HepG2 (cell line): ENCODE measurements around the gene CARMIL3. TPM values are rescaled to one million over a fixed set of nuclear protein-coding genes. Genes with fewer than 3 reads are reported as not detected.

Source experiments
- ADNP ChIP-seq: sonication (generic); formaldehyde crosslinking; IDR thresholded peaks from 2 replicates; pipeline ENCODE4 v1.4.0; 2020; ENCODE audit warnings: missing genetic modification reagents
- CEBPB ChIP-seq: IDR thresholded peaks from 2 replicates; pipeline ENCODE4 v1.6.1; 2011; ENCODE audit warnings: low read depth, low read length, improper control_type of control experiment, borderline replicate concordance
- E2F2 ChIP-seq: sonication (generic); formaldehyde crosslinking; IDR thresholded peaks from 2 replicates; pipeline ENCODE4 v1.4.0; 2020; ENCODE audit warnings: missing genetic modification reagents, borderline replicate concordance
- E2F5 ChIP-seq: sonication (generic); formaldehyde crosslinking; conservative IDR thresholded peaks from 2 replicates; pipeline ENCODE4 v1.4.0; 2020; ENCODE audit warnings: missing genetic modification reagents
- FOXO1 ChIP-seq: sonication (generic); formaldehyde crosslinking; IDR thresholded peaks from 2 replicates; pipeline ENCODE4 v1.4.0; 2020; ENCODE audit warnings: missing genetic modification reagents
- GATAD1 ChIP-seq: IDR thresholded peaks from 2 replicates; pipeline ENCODE4 v1.6.1; 2016; ENCODE audit warnings: missing genetic modification reagents, missing compliant biosample characterization
- GMEB1 ChIP-seq: sonication (generic); formaldehyde crosslinking; IDR thresholded peaks from 2 replicates; pipeline ENCODE4 v1.5.1; 2020; ENCODE audit warnings: missing genetic modification reagents, mild to moderate bottlenecking, borderline replicate concordance
- GZF1 ChIP-seq: sonication (generic); formaldehyde crosslinking; IDR thresholded peaks from 2 replicates; pipeline ENCODE4 v1.5.1; 2020; ENCODE audit warnings: mild to moderate bottlenecking, missing genetic modification reagents
- HNRNPL ChIP-seq: fragments of 200-400 bp; formaldehyde crosslinking; IDR thresholded peaks from 2 replicates; pipeline ENCODE4 v1.6.1; 2017; ENCODE audit warnings: mild to moderate bottlenecking, low read depth, low read length
- REL ChIP-seq: sonication (generic); formaldehyde crosslinking; conservative IDR thresholded peaks from 2 replicates; pipeline ENCODE4 v1.8.0; 2022; ENCODE audit warnings: mild to moderate bottlenecking, missing genetic modification reagents, moderate library complexity
- SIX1 ChIP-seq: sonication (generic); formaldehyde crosslinking; IDR thresholded peaks from 2 replicates; pipeline ENCODE4 v1.4.0; 2020; ENCODE audit warnings: missing genetic modification reagents, borderline replicate concordance
- SMAD3 ChIP-seq: sonication (generic); formaldehyde crosslinking; IDR thresholded peaks from 2 replicates; pipeline ENCODE4 v1.4.0; 2020; ENCODE audit warnings: missing genetic modification reagents
- SP4 ChIP-seq: sonication (generic); formaldehyde crosslinking; IDR thresholded peaks from 2 replicates; pipeline ENCODE4 v1.8.1; 2023; ENCODE audit warnings: mild to moderate bottlenecking, missing genetic modification reagents
- YEATS4 ChIP-seq: sonication (generic); formaldehyde crosslinking; IDR thresholded peaks from 2 replicates; pipeline ENCODE4 v1.4.0; 2020; ENCODE audit warnings: missing genetic modification reagents, borderline replicate concordance
- ZFP62 ChIP-seq: sonication (generic); formaldehyde crosslinking; IDR thresholded peaks from 2 replicates; pipeline ENCODE4 v1.4.0; 2020; ENCODE audit warnings: missing genetic modification reagents
- ZNF576 ChIP-seq: sonication (generic); formaldehyde crosslinking; IDR thresholded peaks from 2 replicates; pipeline ENCODE4 v1.4.0; 2020; ENCODE audit warnings: mild to moderate bottlenecking, missing genetic modification reagents
- ZNF577 ChIP-seq: sonication (generic); formaldehyde crosslinking; IDR thresholded peaks from 2 replicates; pipeline ENCODE4 v1.4.0; 2020; ENCODE audit warnings: mild to moderate bottlenecking, low read depth, missing genetic modification reagents, borderline replicate concordance
- ZNF589 ChIP-seq: sonication (generic); formaldehyde crosslinking; conservative IDR thresholded peaks from 2 replicates; pipeline ENCODE4 v1.8.0; 2022; ENCODE audit warnings: mild to moderate bottlenecking, moderate library complexity, missing genetic modification reagents
- ZNF75D ChIP-seq: sonication (generic); formaldehyde crosslinking; IDR thresholded peaks from 2 replicates; pipeline ENCODE4 v1.8.1; 2023; ENCODE audit warnings: missing genetic modification reagents, mild to moderate bottlenecking, borderline replicate concordance
- polyA plus RNA-seq, 8 experiments: library from polyadenylated mRNA; depleted of rRNA in 3 of 8; stranded (reverse) in 7 of 8; unstranded in 1 of 8; fragments of >200 nt; fragmentation: Illumina TruSeq in 4 of 8; extraction: Trizol in 4 of 8; gene quantifications; 2 replicates each; pipeline versions ENCODE4 v1.2.1 to v1.2.3, GENCODE V29; 2011 to 2016; ENCODE audit warnings: low read depth in 4 of 8, missing spikeins in 1 of 8, mixed read lengths in 1 of 8; ENCODE audit not compliant: insufficient read depth in 1 of 8
- total RNA-seq, 5 experiments: library from RNA; depleted of rRNA; stranded (reverse); fragments of >200 nt; fragmentation: Illumina TruSeq; extraction: Trizol; gene quantifications; 2 replicates each; pipeline ENCODE4 v1.2.3, GENCODE V29; 2016; ENCODE audit warnings: low read depth in 1 of 5
- TF ChIP-seq, protein P1 (sequence below): sonication (generic); formaldehyde crosslinking; IDR thresholded peaks from 2 replicates; pipeline ENCODE4 v1.4.0; 2020; ENCODE audit warnings: missing genetic modification reagents
- TF ChIP-seq, protein P2 (sequence below): IDR thresholded peaks from 2 replicates; pipeline ENCODE4 v1.6.1; 2016; ENCODE audit warnings: low read depth, borderline replicate concordance
- TF ChIP-seq, protein P3 (sequence below): sonication (generic); formaldehyde crosslinking; IDR thresholded peaks from 2 replicates; pipeline ENCODE4 v1.4.0; 2020; ENCODE audit warnings: missing genetic modification reagents

Gene CARMIL3
- total and polyA plus RNA-seq, 2 of the 13 experiments (the other 11 are each of a cell fraction or from before 2014, with no cell fraction given): 0.27 to 0.55 TPM

DNA sequence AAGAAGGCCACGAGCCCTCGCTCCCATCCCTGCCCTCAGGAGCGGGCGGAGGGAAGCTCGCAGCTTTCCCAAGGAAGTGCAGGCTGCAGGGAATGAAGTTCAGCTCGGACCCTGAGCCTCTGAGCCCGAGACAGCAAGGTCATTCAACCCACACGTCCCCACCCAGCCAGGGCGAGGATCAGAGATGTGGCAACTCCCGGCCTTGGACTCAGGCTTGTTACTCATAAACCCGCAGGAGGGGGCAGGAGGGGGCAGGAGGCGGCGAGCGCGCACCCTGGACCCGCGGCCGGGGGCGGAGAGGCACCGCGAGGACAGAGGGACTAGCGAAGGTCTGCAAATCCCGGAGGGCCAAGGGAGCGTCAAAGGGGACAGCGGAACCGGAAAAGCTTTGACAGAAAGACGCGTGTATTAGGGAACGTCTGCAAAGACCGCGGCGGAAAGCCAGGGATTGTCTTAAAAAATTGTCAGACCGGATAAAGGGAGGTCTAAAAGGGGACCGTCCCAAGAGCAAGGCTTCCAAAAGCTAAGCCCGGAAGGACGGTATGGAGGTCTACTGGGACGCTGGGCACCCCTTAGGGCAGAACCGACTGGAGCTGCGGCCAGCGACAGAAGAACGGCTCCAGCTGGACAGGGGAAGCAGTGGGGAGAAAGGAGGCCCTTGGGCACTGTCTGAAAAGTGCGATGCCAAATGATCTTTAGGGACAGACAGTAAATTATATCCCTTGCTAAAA lies 62.2 kb downstream of the CARMIL3 start (continued):
- TF ChIP-seq ZNF577 (CRISPR knock-in tag) (no peak), SIX1 (CRISPR knock-in tag) (peak; percentile 87), YEATS4 (CRISPR knock-in tag) (peak; percentile 100), E2F2 (CRISPR knock-in tag) (peak; percentile 72), ZNF589 (CRISPR knock-in tag) (no peak), E2F5 (peak; percentile 46; the same call in 1 of the 2 replicates), GMEB1 (peak; percentile 77), FOXO1 (peak; percentile 99), HNRNPL (no peak; the same call in 1 of the 2 replicates), ZNF576 (peak; percentile 38), CEBPB (peak; percentile 100), SP4 (CRISPR knock-in tag) (no peak), GATAD1 (CRISPR knock-in tag) (peak; percentile 87), ADNP (peak; percentile 97), GZF1 (CRISPR knock-in tag) (peak; percentile 91; the same call in 1 of the 2 replicates), ZFP62 (CRISPR knock-in tag) (0 out of 2 replicates have a peak, but pooled peaks have one; percentile 68), REL (CRISPR knock-in tag) (no peak), SMAD3 (CRISPR knock-in tag) (peak; percentile 97; the same call in 1 of the 2 replicates), ZNF75D (CRISPR knock-in tag) (no peak; the same call in 1 of the 2 replicates)
- TF ChIP-seq, protein P1, sequence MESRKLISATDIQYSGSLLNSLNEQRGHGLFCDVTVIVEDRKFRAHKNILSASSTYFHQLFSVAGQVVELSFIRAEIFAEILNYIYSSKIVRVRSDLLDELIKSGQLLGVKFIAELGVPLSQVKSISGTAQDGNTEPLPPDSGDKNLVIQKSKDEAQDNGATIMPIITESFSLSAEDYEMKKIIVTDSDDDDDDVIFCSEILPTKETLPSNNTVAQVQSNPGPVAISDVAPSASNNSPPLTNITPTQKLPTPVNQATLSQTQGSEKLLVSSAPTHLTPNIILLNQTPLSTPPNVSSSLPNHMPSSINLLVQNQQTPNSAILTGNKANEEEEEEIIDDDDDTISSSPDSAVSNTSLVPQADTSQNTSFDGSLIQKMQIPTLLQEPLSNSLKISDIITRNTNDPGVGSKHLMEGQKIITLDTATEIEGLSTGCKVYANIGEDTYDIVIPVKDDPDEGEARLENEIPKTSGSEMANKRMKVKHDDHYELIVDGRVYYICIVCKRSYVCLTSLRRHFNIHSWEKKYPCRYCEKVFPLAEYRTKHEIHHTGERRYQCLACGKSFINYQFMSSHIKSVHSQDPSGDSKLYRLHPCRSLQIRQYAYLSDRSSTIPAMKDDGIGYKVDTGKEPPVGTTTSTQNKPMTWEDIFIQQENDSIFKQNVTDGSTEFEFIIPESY: peak; percentile 85; the same call in 1 of the 2 replicates
- TF ChIP-seq, protein P2, sequence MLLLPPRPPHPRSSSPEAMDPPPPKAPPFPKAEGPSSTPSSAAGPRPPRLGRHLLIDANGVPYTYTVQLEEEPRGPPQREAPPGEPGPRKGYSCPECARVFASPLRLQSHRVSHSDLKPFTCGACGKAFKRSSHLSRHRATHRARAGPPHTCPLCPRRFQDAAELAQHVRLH (CRISPR knock-in tag): peak; percentile 99
- TF ChIP-seq, protein P3, sequence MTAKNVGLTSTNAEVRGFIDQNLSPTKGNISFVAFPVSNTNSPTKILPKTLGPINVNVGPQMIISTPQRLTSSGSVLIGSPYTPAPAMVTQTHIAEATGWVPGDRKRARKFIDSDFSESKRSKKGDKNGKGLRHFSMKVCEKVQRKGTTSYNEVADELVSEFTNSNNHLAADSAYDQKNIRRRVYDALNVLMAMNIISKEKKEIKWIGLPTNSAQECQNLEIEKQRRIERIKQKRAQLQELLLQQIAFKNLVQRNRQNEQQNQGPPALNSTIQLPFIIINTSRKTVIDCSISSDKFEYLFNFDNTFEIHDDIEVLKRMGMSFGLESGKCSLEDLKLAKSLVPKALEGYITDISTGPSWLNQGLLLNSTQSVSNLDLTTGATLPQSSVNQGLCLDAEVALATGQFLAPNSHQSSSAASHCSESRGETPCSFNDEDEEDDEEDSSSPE (CRISPR knock-in tag): peak; percentile 85
